GM23338 (cell line): ENCODE measurements around the gene C19orf25. TPM values are rescaled to one million over a fixed set of nuclear protein-coding genes. Genes with fewer than 3 reads are reported as not detected.

ENCODE experiments used
- ATAC-seq: fragments of 200-7000 bp; cut with Tn5 transposase; 3 replicates; pipeline ENCODE4 v1.9.1; 2020
- DNase-seq: peaks from one replicate; pipeline ENCODE4 v3.0.0-alpha.2; 2015; ENCODE audit warnings: low spot score
- H2AFZ ChIP-seq: fragments of 200-600 bp; sonication (generic); 2 replicates; pipeline ENCODE4 v1.8.0; 2016; ENCODE audit warnings: antibody characterized with exemption, mild to moderate bottlenecking, moderate library complexity
- H3F3A ChIP-seq: fragments of 200-600 bp; sonication (generic); replicated peaks from 2 replicates; pipeline ENCODE4 v1.8.0; 2017; ENCODE audit warnings: antibody characterized with exemption, mixed run types, low read depth
- H3K27ac ChIP-seq: fragments of 200-600 bp; sonication (generic); 2 replicates; pipeline ENCODE4 v1.6.1; 2016; ENCODE audit warnings: low read depth
- H3K27me3 ChIP-seq: fragments of 200-600 bp; sonication (generic); 2 replicates; pipeline ENCODE4 v1.8.0; 2016; ENCODE audit warnings: mild to moderate bottlenecking, mixed run types, moderate library complexity; ENCODE audit not compliant: insufficient read depth
- H3K36me3 ChIP-seq: fragments of 200-600 bp; sonication (generic); 2 replicates; pipeline ENCODE4 v1.8.0; 2016; ENCODE audit warnings: mild to moderate bottlenecking; ENCODE audit not compliant: insufficient read depth
- H3K4me1 ChIP-seq: fragments of 200-600 bp; sonication (generic); 2 replicates; pipeline ENCODE4 v1.8.0; 2016; ENCODE audit warnings: mild to moderate bottlenecking, moderate library complexity; ENCODE audit not compliant: insufficient read depth
- H3K4me2 ChIP-seq: fragments of 200-600 bp; sonication (generic); 2 replicates; pipeline ENCODE4 v1.7.1; 2017; ENCODE audit warnings: mixed run types
- H3K4me3 ChIP-seq: fragments of 200-600 bp; sonication (generic); 2 replicates; pipeline ENCODE4 v1.6.1; 2016; ENCODE audit warnings: mixed run types
- H3K79me2 ChIP-seq: fragments of 200-600 bp; sonication (generic); replicated peaks from 2 replicates; pipeline ENCODE4 v1.8.0; 2017; ENCODE audit warnings: mild to moderate bottlenecking; ENCODE audit not compliant: insufficient read depth
- H3K9me2 ChIP-seq: fragments of 200-600 bp; sonication (generic); 2 replicates; pipeline ENCODE4 v1.8.0; 2017; ENCODE audit not compliant: insufficient read depth
- H4K20me1 ChIP-seq: fragments of 200-600 bp; sonication (generic); replicated peaks from 2 replicates; pipeline ENCODE4 v1.8.0; 2017; ENCODE audit warnings: mild to moderate bottlenecking; ENCODE audit not compliant: insufficient read depth
- H3K27ac Mint-ChIP-seq: 2 replicates; pipeline ENCODE4 v1.8.0; 2020; ENCODE audit warnings: inconsistent platforms, mild to moderate bottlenecking, moderate library complexity, mixed read lengths
- H3K27me3 Mint-ChIP-seq: 3 replicates; pipeline ENCODE4 v1.8.0; 2022; ENCODE audit warnings: low read depth, mild to moderate bottlenecking, moderate library complexity, mixed read lengths, inconsistent platforms; ENCODE audit not compliant: insufficient read depth, poor library complexity
- H3K36me3 Mint-ChIP-seq: 3 replicates; pipeline ENCODE4 v1.8.0; 2021; ENCODE audit warnings: low read depth, mild to moderate bottlenecking, inconsistent platforms, moderate library complexity, mixed read lengths
- H3K4me1 Mint-ChIP-seq: 3 replicates; pipeline ENCODE4 v1.8.0; 2020; ENCODE audit warnings: mild to moderate bottlenecking, inconsistent platforms, mixed read lengths
- H3K4me3 Mint-ChIP-seq: 3 replicates; pipeline ENCODE4 v1.8.0; 2021; ENCODE audit warnings: moderate library complexity, mild to moderate bottlenecking, inconsistent platforms, mixed read lengths
- H3K9me3 Mint-ChIP-seq: 3 replicates; pipeline ENCODE4 v1.8.0; 2020; ENCODE audit warnings: moderate library complexity, mild to moderate bottlenecking, inconsistent platforms, mixed read lengths
- CREB1 ChIP-seq: fragments of 250-450 bp; sonication (Bioruptor Pico); IDR thresholded peaks from 2 replicates; pipeline ENCODE4 v1.5.0; 2020; ENCODE audit warnings: low read depth, mild to moderate bottlenecking, moderate library complexity
- CTCF ChIP-seq, 2 experiments: fragments of 200-600 bp in 1 of 2; sonication (generic) in 1 of 2; conservative IDR thresholded peaks; 2 replicates each; pipeline versions ENCODE4 v1.5.1 to v1.6.1; 2016 to 2017; ENCODE audit warnings: antibody characterized with exemption in 2 of 2, low read depth in 2 of 2, mild to moderate bottlenecking in 2 of 2, moderate library complexity in 1 of 2
- ETS1 ChIP-seq: IDR thresholded peaks from 2 replicates; pipeline ENCODE4 v1.6.1; 2016; ENCODE audit warnings: antibody characterized with exemption
- EZH2 ChIP-seq: fragments of 200-600 bp; sonication (generic); IDR thresholded peaks from one replicate; pipeline ENCODE4 v1.8.0; 2017; ENCODE audit warnings: antibody characterized with exemption, mild to moderate bottlenecking, low read depth; ENCODE audit not compliant: unreplicated experiment
- EZH2phosphoT487 ChIP-seq: fragments of 200-600 bp; sonication (generic); IDR thresholded peaks from one replicate; pipeline ENCODE4 v1.8.1; 2018; ENCODE audit warnings: antibody characterized with exemption; ENCODE audit not compliant: unreplicated experiment
- JUNB ChIP-seq: IDR thresholded peaks from one replicate; pipeline ENCODE4 v1.6.1; 2016; ENCODE audit warnings: antibody characterized with exemption; ENCODE audit not compliant: unreplicated experiment
- NANOG ChIP-seq: IDR thresholded peaks from 2 replicates; pipeline ENCODE4 v1.6.1; 2016; ENCODE audit warnings: antibody characterized with exemption, borderline replicate concordance
- POLR2AphosphoS5 ChIP-seq: IDR thresholded peaks from 2 replicates; pipeline ENCODE4 v1.6.1; 2016; ENCODE audit warnings: antibody characterized with exemption, low read depth
- REST ChIP-seq: IDR thresholded peaks from one replicate; pipeline ENCODE4 v1.6.1; 2018; ENCODE audit warnings: antibody characterized with exemption; ENCODE audit not compliant: unreplicated experiment
- STAT1 ChIP-seq: IDR thresholded peaks from one replicate; pipeline ENCODE4 v1.6.1; 2016; ENCODE audit warnings: antibody characterized with exemption; ENCODE audit not compliant: unreplicated experiment
- ZNF114 ChIP-seq: fragments of 250-450 bp; sonication (Bioruptor Pico); IDR thresholded peaks from 2 replicates; pipeline ENCODE4 v1.5.0; 2020; ENCODE audit warnings: mild to moderate bottlenecking, moderate library complexity
- ZNF331 ChIP-seq: fragments of 250-450 bp; sonication (Bioruptor Pico); IDR thresholded peaks from 2 replicates; pipeline ENCODE4 v1.5.0; 2020; ENCODE audit warnings: low read depth, mild to moderate bottlenecking, moderate library complexity
- polyA plus RNA-seq: library from polyadenylated mRNA; unstranded; fragments of >200 nt; fragmentation: Nextera tagmentation; extraction: Ambion mirVana; gene quantifications from 2 replicates; pipeline ENCODE4 v1.2.1, GENCODE V29; 2016
- total RNA-seq: library from RNA; depleted of rRNA; stranded (reverse); fragments of >200 nt; shearing (Covaris generic); gene quantifications from 2 replicates; pipeline ENCODE4 v1.2.3, GENCODE V29; 2014
- TF ChIP-seq, protein P1 (sequence below): fragments of 250-450 bp; sonication (Bioruptor Pico); IDR thresholded peaks from 2 replicates; pipeline ENCODE4 v1.5.0; 2020; ENCODE audit warnings: mild to moderate bottlenecking, moderate library complexity

Gene C19orf25
- total and polyA plus RNA-seq, 2 experiments from 2014 or later = 43.5 to 61.1 TPM

GRCh38 chr19:1509602-1510441 lies 30.8 kb upstream of the C19orf25 start:
- H3K4me2 ChIP-seq = no peak overlapping the region
- no peak overlapping the region for H3K27ac Mint-ChIP-seq

More at GRCh38 chr19:1509602-1510441, 30.8 kb upstream of the C19orf25 start:
- Histone ChIP-seq H3K36me3 (no peaks in the 10 kb centered on the region), H3K79me2 (no peaks in the 10 kb centered on the region), H3K9me2 (no peaks in the 10 kb centered on the region), H3K27ac (no peak overlapping the region), H2AFZ (no peak overlapping the region), H3F3A (peaks cover 9% of the 10 kb centered on the region; the same call in 1 of the 2 replicates), H3K4me1 (no peaks in the 10 kb centered on the region), H3K27me3 (peaks cover 8% of the 10 kb centered on the region; the same call in 1 of the 2 replicates), H3K4me3 (no peak overlapping the region), H4K20me1 (no peaks in the 10 kb centered on the region)
- ATAC-seq (no peak), DNase-seq (no peak)
- Mint-ChIP-seq H3K4me1 (no peaks in the 10 kb centered on the region; the same call in 2 of the 3 replicates), H3K4me3 (no peak overlapping the region; the same call in 2 of the 3 replicates), H3K27me3 (peaks cover 31% of the 10 kb centered on the region), H3K9me3 (peaks cover 8% of the 10 kb centered on the region; the same call in 2 of the 3 replicates), H3K36me3 (no peaks in the 10 kb centered on the region)
- TF ChIP-seq EZH2 (no peak), ZNF114 (CRISPR knock-in tag) (no peak), EZH2phosphoT487 (no peak), REST (no peak), CREB1 (CRISPR knock-in tag) (no peak), ETS1 (no peak), CTCF (conservative IDR thresholded peaks at IDR 0.05; ENCODE audit: low read depth in 2 of 2) (no peak), STAT1 (no peak), JUNB (no peak), POLR2AphosphoS5 (no peak), NANOG (no peak), ZNF331 (CRISPR knock-in tag) (no peak)
- TF ChIP-seq, protein P1, sequence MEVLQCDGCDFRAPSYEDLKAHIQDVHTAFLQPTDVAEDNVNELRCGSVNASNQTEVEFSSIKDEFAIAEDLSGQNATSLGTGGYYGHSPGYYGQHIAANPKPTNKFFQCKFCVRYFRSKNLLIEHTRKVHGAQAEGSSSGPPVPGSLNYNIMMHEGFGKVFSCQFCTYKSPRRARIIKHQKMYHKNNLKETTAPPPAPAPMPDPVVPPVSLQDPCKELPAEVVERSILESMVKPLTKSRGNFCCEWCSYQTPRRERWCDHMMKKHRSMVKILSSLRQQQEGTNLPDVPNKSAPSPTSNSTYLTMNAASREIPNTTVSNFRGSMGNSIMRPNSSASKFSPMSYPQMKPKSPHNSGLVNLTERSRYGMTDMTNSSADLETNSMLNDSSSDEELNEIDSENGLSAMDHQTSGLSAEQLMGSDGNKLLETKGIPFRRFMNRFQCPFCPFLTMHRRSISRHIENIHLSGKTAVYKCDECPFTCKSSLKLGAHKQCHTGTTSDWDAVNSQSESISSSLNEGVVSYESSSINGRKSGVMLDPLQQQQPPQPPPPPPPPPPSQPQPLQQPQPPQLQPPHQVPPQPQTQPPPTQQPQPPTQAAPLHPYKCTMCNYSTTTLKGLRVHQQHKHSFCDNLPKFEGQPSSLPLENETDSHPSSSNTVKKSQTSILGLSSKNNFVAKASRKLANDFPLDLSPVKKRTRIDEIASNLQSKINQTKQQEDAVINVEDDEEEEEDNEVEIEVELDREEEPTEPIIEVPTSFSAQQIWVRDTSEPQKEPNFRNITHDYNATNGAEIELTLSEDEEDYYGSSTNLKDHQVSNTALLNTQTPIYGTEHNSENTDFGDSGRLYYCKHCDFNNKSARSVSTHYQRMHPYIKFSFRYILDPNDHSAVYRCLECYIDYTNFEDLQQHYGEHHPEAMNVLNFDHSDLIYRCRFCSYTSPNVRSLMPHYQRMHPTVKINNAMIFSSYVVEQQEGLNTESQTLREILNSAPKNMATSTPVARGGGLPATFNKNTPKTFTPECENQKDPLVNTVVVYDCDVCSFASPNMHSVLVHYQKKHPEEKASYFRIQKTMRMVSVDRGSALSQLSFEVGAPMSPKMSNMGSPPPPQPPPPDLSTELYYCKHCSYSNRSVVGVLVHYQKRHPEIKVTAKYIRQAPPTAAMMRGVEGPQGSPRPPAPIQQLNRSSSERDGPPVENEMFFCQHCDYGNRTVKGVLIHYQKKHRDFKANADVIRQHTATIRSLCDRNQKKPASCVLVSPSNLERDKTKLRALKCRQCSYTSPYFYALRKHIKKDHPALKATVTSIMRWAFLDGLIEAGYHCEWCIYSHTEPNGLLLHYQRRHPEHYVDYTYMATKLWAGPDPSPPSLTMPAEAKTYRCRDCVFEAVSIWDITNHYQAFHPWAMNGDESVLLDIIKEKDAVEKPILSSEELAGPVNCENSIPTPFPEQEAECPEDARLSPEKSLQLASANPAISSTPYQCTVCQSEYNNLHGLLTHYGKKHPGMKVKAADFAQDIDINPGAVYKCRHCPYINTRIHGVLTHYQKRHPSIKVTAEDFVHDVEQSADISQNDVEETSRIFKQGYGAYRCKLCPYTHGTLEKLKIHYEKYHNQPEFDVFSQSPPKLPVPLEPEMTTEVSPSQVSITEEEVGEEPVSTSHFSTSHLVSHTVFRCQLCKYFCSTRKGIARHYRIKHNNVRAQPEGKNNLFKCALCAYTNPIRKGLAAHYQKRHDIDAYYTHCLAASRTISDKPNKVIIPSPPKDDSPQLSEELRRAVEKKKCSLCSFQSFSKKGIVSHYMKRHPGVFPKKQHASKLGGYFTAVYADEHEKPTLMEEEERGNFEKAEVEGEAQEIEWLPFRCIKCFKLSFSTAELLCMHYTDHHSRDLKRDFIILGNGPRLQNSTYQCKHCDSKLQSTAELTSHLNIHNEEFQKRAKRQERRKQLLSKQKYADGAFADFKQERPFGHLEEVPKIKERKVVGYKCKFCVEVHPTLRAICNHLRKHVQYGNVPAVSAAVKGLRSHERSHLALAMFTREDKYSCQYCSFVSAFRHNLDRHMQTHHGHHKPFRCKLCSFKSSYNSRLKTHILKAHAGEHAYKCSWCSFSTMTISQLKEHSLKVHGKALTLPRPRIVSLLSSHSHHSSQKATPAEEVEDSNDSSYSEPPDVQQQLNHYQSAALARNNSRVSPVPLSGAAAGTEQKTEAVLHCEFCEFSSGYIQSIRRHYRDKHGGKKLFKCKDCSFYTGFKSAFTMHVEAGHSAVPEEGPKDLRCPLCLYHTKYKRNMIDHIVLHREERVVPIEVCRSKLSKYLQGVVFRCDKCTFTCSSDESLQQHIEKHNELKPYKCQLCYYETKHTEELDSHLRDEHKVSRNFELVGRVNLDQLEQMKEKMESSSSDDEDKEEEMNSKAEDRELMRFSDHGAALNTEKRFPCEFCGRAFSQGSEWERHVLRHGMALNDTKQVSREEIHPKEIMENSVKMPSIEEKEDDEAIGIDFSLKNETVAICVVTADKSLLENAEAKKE (CRISPR knock-in tag) = no peak
